GM23338 (cell line): Measurements from ENCODE around the gene MIER2. TPM values are rescaled to one million over a fixed set of nuclear protein-coding genes. Genes with fewer than 3 reads are reported as not detected.

Experiments
- ATAC-seq: fragments of 200-7000 bp; cut with Tn5 transposase; 3 replicates; pipeline ENCODE4 v1.9.1; 2020
- DNase-seq: peaks from one replicate; pipeline ENCODE4 v3.0.0-alpha.2; 2015; ENCODE audit warnings: low spot score
- H2AFZ ChIP-seq: fragments of 200-600 bp; sonication (generic); 2 replicates; pipeline ENCODE4 v1.8.0; 2016; ENCODE audit warnings: antibody characterized with exemption, mild to moderate bottlenecking, moderate library complexity
- H3F3A ChIP-seq: fragments of 200-600 bp; sonication (generic); replicated peaks from 2 replicates; pipeline ENCODE4 v1.8.0; 2017; ENCODE audit warnings: antibody characterized with exemption, mixed run types, low read depth
- H3K27ac ChIP-seq: fragments of 200-600 bp; sonication (generic); 2 replicates; pipeline ENCODE4 v1.6.1; 2016; ENCODE audit warnings: low read depth
- H3K27me3 ChIP-seq: fragments of 200-600 bp; sonication (generic); 2 replicates; pipeline ENCODE4 v1.8.0; 2016; ENCODE audit warnings: mild to moderate bottlenecking, mixed run types, moderate library complexity; ENCODE audit not compliant: insufficient read depth
- H3K36me3 ChIP-seq: fragments of 200-600 bp; sonication (generic); 2 replicates; pipeline ENCODE4 v1.8.0; 2016; ENCODE audit warnings: mild to moderate bottlenecking; ENCODE audit not compliant: insufficient read depth
- H3K4me1 ChIP-seq: fragments of 200-600 bp; sonication (generic); 2 replicates; pipeline ENCODE4 v1.8.0; 2016; ENCODE audit warnings: mild to moderate bottlenecking, moderate library complexity; ENCODE audit not compliant: insufficient read depth
- H3K4me2 ChIP-seq: fragments of 200-600 bp; sonication (generic); 2 replicates; pipeline ENCODE4 v1.7.1; 2017; ENCODE audit warnings: mixed run types
- H3K4me3 ChIP-seq: fragments of 200-600 bp; sonication (generic); 2 replicates; pipeline ENCODE4 v1.6.1; 2016; ENCODE audit warnings: mixed run types
- H3K79me2 ChIP-seq: fragments of 200-600 bp; sonication (generic); replicated peaks from 2 replicates; pipeline ENCODE4 v1.8.0; 2017; ENCODE audit warnings: mild to moderate bottlenecking; ENCODE audit not compliant: insufficient read depth
- H3K9me2 ChIP-seq: fragments of 200-600 bp; sonication (generic); 2 replicates; pipeline ENCODE4 v1.8.0; 2017; ENCODE audit not compliant: insufficient read depth
- H4K20me1 ChIP-seq: fragments of 200-600 bp; sonication (generic); replicated peaks from 2 replicates; pipeline ENCODE4 v1.8.0; 2017; ENCODE audit warnings: mild to moderate bottlenecking; ENCODE audit not compliant: insufficient read depth
- H3K27ac Mint-ChIP-seq: 2 replicates; pipeline ENCODE4 v1.8.0; 2020; ENCODE audit warnings: inconsistent platforms, mild to moderate bottlenecking, moderate library complexity, mixed read lengths
- H3K27me3 Mint-ChIP-seq: 3 replicates; pipeline ENCODE4 v1.8.0; 2022; ENCODE audit warnings: low read depth, mild to moderate bottlenecking, moderate library complexity, mixed read lengths, inconsistent platforms; ENCODE audit not compliant: insufficient read depth, poor library complexity
- H3K36me3 Mint-ChIP-seq: 3 replicates; pipeline ENCODE4 v1.8.0; 2021; ENCODE audit warnings: low read depth, mild to moderate bottlenecking, inconsistent platforms, moderate library complexity, mixed read lengths
- H3K4me1 Mint-ChIP-seq: 3 replicates; pipeline ENCODE4 v1.8.0; 2020; ENCODE audit warnings: mild to moderate bottlenecking, inconsistent platforms, mixed read lengths
- H3K4me3 Mint-ChIP-seq: 3 replicates; pipeline ENCODE4 v1.8.0; 2021; ENCODE audit warnings: moderate library complexity, mild to moderate bottlenecking, inconsistent platforms, mixed read lengths
- H3K9me3 Mint-ChIP-seq: 3 replicates; pipeline ENCODE4 v1.8.0; 2020; ENCODE audit warnings: moderate library complexity, mild to moderate bottlenecking, inconsistent platforms, mixed read lengths
- CREB1 ChIP-seq: fragments of 250-450 bp; sonication (Bioruptor Pico); IDR thresholded peaks from 2 replicates; pipeline ENCODE4 v1.5.0; 2020; ENCODE audit warnings: low read depth, mild to moderate bottlenecking, moderate library complexity
- EZH2 ChIP-seq: fragments of 200-600 bp; sonication (generic); IDR thresholded peaks from one replicate; pipeline ENCODE4 v1.8.0; 2017; ENCODE audit warnings: antibody characterized with exemption, mild to moderate bottlenecking, low read depth; ENCODE audit not compliant: unreplicated experiment
- EZH2phosphoT487 ChIP-seq: fragments of 200-600 bp; sonication (generic); IDR thresholded peaks from one replicate; pipeline ENCODE4 v1.8.1; 2018; ENCODE audit warnings: antibody characterized with exemption; ENCODE audit not compliant: unreplicated experiment
- JUNB ChIP-seq: IDR thresholded peaks from one replicate; pipeline ENCODE4 v1.6.1; 2016; ENCODE audit warnings: antibody characterized with exemption; ENCODE audit not compliant: unreplicated experiment
- NANOG ChIP-seq: IDR thresholded peaks from 2 replicates; pipeline ENCODE4 v1.6.1; 2016; ENCODE audit warnings: antibody characterized with exemption, borderline replicate concordance
- POLR2AphosphoS5 ChIP-seq: IDR thresholded peaks from 2 replicates; pipeline ENCODE4 v1.6.1; 2016; ENCODE audit warnings: antibody characterized with exemption, low read depth
- STAT1 ChIP-seq: IDR thresholded peaks from one replicate; pipeline ENCODE4 v1.6.1; 2016; ENCODE audit warnings: antibody characterized with exemption; ENCODE audit not compliant: unreplicated experiment
- ZNF114 ChIP-seq: fragments of 250-450 bp; sonication (Bioruptor Pico); IDR thresholded peaks from 2 replicates; pipeline ENCODE4 v1.5.0; 2020; ENCODE audit warnings: mild to moderate bottlenecking, moderate library complexity
- ZNF331 ChIP-seq: fragments of 250-450 bp; sonication (Bioruptor Pico); IDR thresholded peaks from 2 replicates; pipeline ENCODE4 v1.5.0; 2020; ENCODE audit warnings: low read depth, mild to moderate bottlenecking, moderate library complexity
- polyA plus RNA-seq: library from polyadenylated mRNA; unstranded; fragments of >200 nt; fragmentation: Nextera tagmentation; extraction: Ambion mirVana; gene quantifications from 2 replicates; pipeline ENCODE4 v1.2.1, GENCODE V29; 2016
- total RNA-seq: library from RNA; depleted of rRNA; stranded (reverse); fragments of >200 nt; shearing (Covaris generic); gene quantifications from 2 replicates; pipeline ENCODE4 v1.2.3, GENCODE V29; 2014
- TF ChIP-seq, protein P1 (sequence below): IDR thresholded peaks from 2 replicates; pipeline ENCODE4 v1.6.1; 2016; ENCODE audit warnings: antibody characterized with exemption
- TF ChIP-seq, protein P2 (sequence below), 2 experiments: fragments of 200-600 bp in 1 of 2; sonication (generic) in 1 of 2; conservative IDR thresholded peaks; 2 replicates each; pipeline versions ENCODE4 v1.5.1 to v1.6.1; 2016 to 2017; ENCODE audit warnings: antibody characterized with exemption in 2 of 2, low read depth in 2 of 2, mild to moderate bottlenecking in 2 of 2, moderate library complexity in 1 of 2

MIER2 gene
- total and polyA plus RNA-seq, 2 experiments from 2014 or later: 30.2 to 37.9 TPM

DNA sequence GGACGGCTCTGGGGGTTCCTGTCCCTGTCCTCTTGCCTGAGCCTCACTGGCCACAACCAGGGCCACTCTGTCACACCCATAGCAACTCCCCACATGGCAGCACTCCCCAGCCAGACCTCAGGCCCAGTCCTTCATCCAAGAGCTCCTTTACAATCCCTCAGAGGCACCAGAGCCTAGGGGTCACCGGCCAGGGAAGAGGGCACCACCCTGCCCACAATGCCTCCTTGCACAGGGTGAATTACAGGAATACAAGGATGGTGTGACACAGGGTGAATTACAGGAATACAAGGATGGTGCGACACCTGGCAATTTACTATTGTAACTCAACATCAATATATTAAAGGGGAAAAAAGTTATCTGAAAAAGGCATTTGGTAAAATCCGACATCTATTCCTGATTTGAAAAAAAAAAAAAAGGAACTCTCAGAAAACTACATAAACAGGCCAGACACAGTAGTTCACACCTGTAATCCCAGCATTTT is 16.5 kb downstream of the MIER2 start:
- DNase-seq (no peak), ATAC-seq (no peak)
- Mint-ChIP-seq H3K36me3 (peaks cover 65% of the 10 kb centered on the region), H3K9me3 (peaks cover 12% of the 10 kb centered on the region), H3K4me3 (no peak overlapping the region), H3K27ac (no peak overlapping the region), H3K4me1 (no peaks in the 10 kb centered on the region), H3K27me3 (no peaks in the 10 kb centered on the region)
- peaks cover 48% of the 10 kb centered on the region for H3K79me2 ChIP-seq
- H3F3A ChIP-seq: no peaks in the 10 kb centered on the region
- no peaks in the 10 kb centered on the region for H3K9me2 ChIP-seq
- H3K36me3 ChIP-seq: peaks cover 18% of the 10 kb centered on the region
- H3K27ac ChIP-seq: no peak overlapping the region
- no peaks in the 10 kb centered on the region for H3K4me1 ChIP-seq
- H3K27me3 ChIP-seq: no peaks in the 10 kb centered on the region
- TF ChIP-seq ZNF114 (CRISPR knock-in tag) (no peak), STAT1 (no peak), ZNF331 (CRISPR knock-in tag) (no peak), CREB1 (CRISPR knock-in tag) (no peak), EZH2 (no peak)
- TF ChIP-seq, protein P1, sequence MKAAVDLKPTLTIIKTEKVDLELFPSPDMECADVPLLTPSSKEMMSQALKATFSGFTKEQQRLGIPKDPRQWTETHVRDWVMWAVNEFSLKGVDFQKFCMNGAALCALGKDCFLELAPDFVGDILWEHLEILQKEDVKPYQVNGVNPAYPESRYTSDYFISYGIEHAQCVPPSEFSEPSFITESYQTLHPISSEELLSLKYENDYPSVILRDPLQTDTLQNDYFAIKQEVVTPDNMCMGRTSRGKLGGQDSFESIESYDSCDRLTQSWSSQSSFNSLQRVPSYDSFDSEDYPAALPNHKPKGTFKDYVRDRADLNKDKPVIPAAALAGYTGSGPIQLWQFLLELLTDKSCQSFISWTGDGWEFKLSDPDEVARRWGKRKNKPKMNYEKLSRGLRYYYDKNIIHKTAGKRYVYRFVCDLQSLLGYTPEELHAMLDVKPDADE: no peak
- H3K4me2 ChIP-seq: no peak overlapping the region
- no peak overlapping the region for H2AFZ ChIP-seq
- no peak overlapping the region for H3K4me3 ChIP-seq
- H4K20me1 ChIP-seq: peaks cover 12% of the 10 kb centered on the region

DNA sequence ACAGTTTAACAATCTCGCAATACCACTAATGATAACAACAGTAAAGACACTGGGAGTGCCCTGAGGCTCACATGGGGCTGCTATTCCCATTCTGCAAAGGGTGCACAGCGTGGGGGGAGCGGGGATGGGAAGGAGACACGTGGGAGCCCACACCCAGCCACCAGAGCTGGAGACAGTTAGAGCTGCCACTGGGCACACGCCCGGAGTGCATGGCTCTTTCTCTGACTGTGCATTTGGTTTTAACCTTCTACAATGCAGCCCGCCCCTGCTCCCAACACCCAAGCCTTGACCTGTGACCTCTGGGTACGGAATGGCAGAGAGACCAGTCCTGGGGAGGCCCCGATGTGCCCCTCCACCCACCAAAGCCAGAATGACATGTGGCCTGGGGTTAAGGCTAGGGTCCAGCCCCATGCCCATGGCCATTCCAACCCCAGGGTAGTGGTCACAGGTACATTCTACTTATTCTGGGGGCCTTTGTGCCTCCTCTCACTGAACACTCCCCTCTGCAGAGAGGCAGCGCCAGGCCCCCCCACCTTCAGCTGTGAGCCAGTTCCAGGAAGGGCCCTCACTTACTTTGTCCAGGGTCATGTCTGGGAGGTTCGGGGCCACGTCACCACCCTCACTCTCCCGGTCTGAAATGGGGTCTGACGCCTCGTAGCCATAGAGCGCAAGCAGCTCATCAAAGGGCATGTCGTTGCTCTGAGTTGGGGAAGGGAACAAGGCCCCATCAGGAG is 17.1 kb downstream of the MIER2 start:
- no peak overlapping the region for H3K4me2 ChIP-seq
- no peak overlapping the region for H2AFZ ChIP-seq
- Mint-ChIP-seq H3K4me3 (no peak overlapping the region), H3K4me1 (no peaks in the 10 kb centered on the region), H3K36me3 (peaks cover 65% of the 10 kb centered on the region), H3K27ac (no peak overlapping the region), H3K9me3 (peaks cover 12% of the 10 kb centered on the region), H3K27me3 (no peaks in the 10 kb centered on the region)
- no peak overlapping the region for H3K4me3 ChIP-seq
- no peak overlapping the region for H3K27ac ChIP-seq
- H4K20me1 ChIP-seq: peaks cover 15% of the 10 kb centered on the region
- H3K36me3 ChIP-seq: peaks cover 18% of the 10 kb centered on the region
- H3K9me2 ChIP-seq: no peaks in the 10 kb centered on the region
- no peaks in the 10 kb centered on the region for H3K27me3 ChIP-seq
- ATAC-seq (no peak), DNase-seq (no peak)
- no peaks in the 10 kb centered on the region for H3F3A ChIP-seq
- H3K79me2 ChIP-seq: peaks cover 50% of the 10 kb centered on the region
- no peaks in the 10 kb centered on the region for H3K4me1 ChIP-seq
- TF ChIP-seq STAT1 (no peak), ZNF331 (CRISPR knock-in tag) (no peak), JUNB (no peak), CREB1 (CRISPR knock-in tag) (no peak), EZH2phosphoT487 (no peak), NANOG (no peak), EZH2 (no peak), ZNF114 (CRISPR knock-in tag) (no peak), POLR2AphosphoS5 (no peak)
- TF ChIP-seq, protein P1: no peak
- TF ChIP-seq, protein P2, sequence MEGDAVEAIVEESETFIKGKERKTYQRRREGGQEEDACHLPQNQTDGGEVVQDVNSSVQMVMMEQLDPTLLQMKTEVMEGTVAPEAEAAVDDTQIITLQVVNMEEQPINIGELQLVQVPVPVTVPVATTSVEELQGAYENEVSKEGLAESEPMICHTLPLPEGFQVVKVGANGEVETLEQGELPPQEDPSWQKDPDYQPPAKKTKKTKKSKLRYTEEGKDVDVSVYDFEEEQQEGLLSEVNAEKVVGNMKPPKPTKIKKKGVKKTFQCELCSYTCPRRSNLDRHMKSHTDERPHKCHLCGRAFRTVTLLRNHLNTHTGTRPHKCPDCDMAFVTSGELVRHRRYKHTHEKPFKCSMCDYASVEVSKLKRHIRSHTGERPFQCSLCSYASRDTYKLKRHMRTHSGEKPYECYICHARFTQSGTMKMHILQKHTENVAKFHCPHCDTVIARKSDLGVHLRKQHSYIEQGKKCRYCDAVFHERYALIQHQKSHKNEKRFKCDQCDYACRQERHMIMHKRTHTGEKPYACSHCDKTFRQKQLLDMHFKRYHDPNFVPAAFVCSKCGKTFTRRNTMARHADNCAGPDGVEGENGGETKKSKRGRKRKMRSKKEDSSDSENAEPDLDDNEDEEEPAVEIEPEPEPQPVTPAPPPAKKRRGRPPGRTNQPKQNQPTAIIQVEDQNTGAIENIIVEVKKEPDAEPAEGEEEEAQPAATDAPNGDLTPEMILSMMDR (conservative IDR thresholded peaks at IDR 0.05; ENCODE audit: low read depth in 2 of 2): no peak
